OCI-LY1 (cell line): ENCODE measurements around the gene KCNIP3.

ENCODE experiments used
- CTCF ChIP-seq: fragments of 200-600 bp; sonication (generic), shearing (Covaris generic); IDR thresholded peaks from 2 replicates; pipeline ENCODE4 v1.5.1; 2017; ENCODE audit warnings: mild to moderate bottlenecking, antibody characterized with exemption, low read length, moderate library complexity, mixed read lengths
- EZH2 ChIP-seq: fragments of 200-600 bp; sonication (generic), shearing (Covaris generic); IDR thresholded peaks from 2 replicates; pipeline ENCODE4 v1.8.0; 2017; ENCODE audit warnings: borderline replicate concordance, mixed run types, mild to moderate bottlenecking, antibody characterized with exemption, low read length, moderate library complexity, mixed read lengths

DNA sequence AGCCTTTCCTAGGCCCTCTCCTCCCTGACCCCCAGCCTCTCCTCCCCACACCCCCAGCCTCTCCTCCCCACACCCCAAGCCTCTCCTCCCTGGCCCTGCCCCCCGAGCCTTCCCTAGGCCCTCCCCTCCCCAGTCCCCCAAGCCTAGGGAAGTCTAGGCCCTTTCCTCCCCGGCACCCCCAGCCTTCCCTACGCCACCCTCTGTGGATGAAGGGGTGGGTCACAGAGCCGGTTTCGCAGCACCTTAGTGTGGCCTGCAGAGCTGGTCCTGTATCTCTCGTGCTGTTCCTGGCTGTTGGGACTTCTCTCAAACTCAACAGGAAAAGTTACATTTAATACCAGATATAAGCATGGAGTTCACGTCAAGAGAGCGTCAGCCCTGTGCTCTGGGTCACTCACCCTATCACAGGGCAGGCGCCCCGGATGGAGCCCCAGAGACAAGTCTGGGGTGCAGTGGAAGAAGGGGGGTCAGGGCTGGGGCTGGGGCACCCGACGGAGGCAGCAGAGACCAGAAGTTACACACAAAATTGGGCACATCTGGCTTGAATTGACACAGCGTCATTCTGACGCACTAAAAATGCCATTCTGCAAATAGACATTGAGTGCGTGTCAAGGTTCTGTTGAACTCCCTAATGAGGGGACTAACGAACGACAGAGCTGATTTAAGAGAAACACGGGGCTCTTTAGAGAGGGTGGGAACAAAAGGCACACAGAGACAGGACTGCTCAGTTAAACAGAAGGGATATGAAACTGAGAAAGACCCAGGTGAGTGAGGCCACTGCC lies 24.0 kb downstream of the KCNIP3 start:
- TF ChIP-seq CTCF, result no peak
- TF ChIP-seq EZH2, result no peak
